OCI-LY7 (cell line): ENCODE measurements around the gene DNA2. TPM values are rescaled to one million over a fixed set of nuclear protein-coding genes. Genes with fewer than 3 reads are reported as not detected.

Experiments used
- BruUV-seq: library from RNA; stranded (reverse); fragments of 400-500 nt; replicated peaks from 2 replicates; lab custom pipeline; 2021; lab: Mats Ljungman, UMichigan
- CTCF ChIA-PET: fragments of 300-600 bp; sonication (Branson Sonifier 250); formaldehyde crosslinking; loops from one replicate; lab custom pipeline; 2022; ENCODE audit warnings: antibody characterized with exemption; ENCODE audit not compliant: unreplicated experiment; lab: Charles Lee
- POLR2A ChIA-PET: fragments of 300-600 bp; sonication (Branson Sonifier 250); formaldehyde crosslinking; loops from one replicate; lab custom pipeline; 2022; ENCODE audit warnings: antibody characterized with exemption; lab: Charles Lee
- DNase-seq: peaks from one replicate; pipeline ENCODE4 v3.0.0-alpha.2; 2015; ENCODE audit warnings: low spot score
- H2AFZ ChIP-seq: fragments of 200-600 bp; sonication (generic), shearing (Covaris generic); 2 replicates; pipeline ENCODE4 v1.6.1; 2014; ENCODE audit warnings: mild to moderate bottlenecking, antibody characterized with exemption, low read length, moderate library complexity
- H3K27ac ChIP-seq: fragments of 200-600 bp; sonication (generic); 2 replicates; pipeline ENCODE4 v1.5.1; 2014; ENCODE audit warnings: mixed run types, low read depth, mild to moderate bottlenecking, moderate library complexity, low read length, inconsistent platforms; ENCODE audit not compliant: poor library complexity, severe bottlenecking
- H3K36me3 ChIP-seq: fragments of 200-600 bp; sonication (generic); 2 replicates; pipeline ENCODE4 v1.6.1; 2014; ENCODE audit warnings: mild to moderate bottlenecking, antibody characterized with exemption, low read length, moderate library complexity, mixed read lengths; ENCODE audit not compliant: insufficient read depth
- H3K4me1 ChIP-seq: fragments of 200-600 bp; sonication (generic); 2 replicates; pipeline ENCODE4 v1.5.1; 2014; ENCODE audit warnings: mild to moderate bottlenecking, low read length; ENCODE audit not compliant: insufficient read depth, poor library complexity, severe bottlenecking
- H3K4me2 ChIP-seq: fragments of 200-600 bp; sonication (generic); 2 replicates; pipeline ENCODE4 v1.6.1; 2014; ENCODE audit warnings: mild to moderate bottlenecking, low read length
- H3K4me3 ChIP-seq: fragments of 200-600 bp; sonication (generic); 2 replicates; pipeline ENCODE4 v1.5.1; 2014; ENCODE audit warnings: mild to moderate bottlenecking, low read depth, low read length; ENCODE audit not compliant: poor library complexity, severe bottlenecking
- H3K79me2 ChIP-seq: fragments of 200-600 bp; sonication (generic); 2 replicates; pipeline ENCODE4 v1.6.1; 2016; ENCODE audit warnings: low read depth, mild to moderate bottlenecking, low read length, moderate library complexity, mixed read lengths; ENCODE audit not compliant: insufficient read depth
- H3K9me2 ChIP-seq: fragments of 200-600 bp; sonication (generic); 2 replicates; pipeline ENCODE4 v1.6.1; 2016; ENCODE audit warnings: mild to moderate bottlenecking, low read length, mixed read lengths; ENCODE audit not compliant: insufficient read depth
- H3K9me3 ChIP-seq: fragments of 200-600 bp; sonication (generic); 2 replicates; pipeline ENCODE4 v1.6.1; 2014; ENCODE audit warnings: mild to moderate bottlenecking, mixed run types, low read length, mixed read lengths
- H4K20me1 ChIP-seq: fragments of 200-600 bp; sonication (generic); 2 replicates; pipeline ENCODE4 v1.6.1; 2014; ENCODE audit warnings: mild to moderate bottlenecking, antibody characterized with exemption, low read length, moderate library complexity, mixed read lengths; ENCODE audit not compliant: insufficient read depth
- EZH2phosphoT487 ChIP-seq: fragments of 200-600 bp; sonication (generic); IDR thresholded peaks from 2 replicates; pipeline ENCODE4 v1.6.1; 2018; ENCODE audit warnings: low read depth, borderline replicate concordance, mild to moderate bottlenecking, mixed run types, antibody characterized with exemption, low read length, moderate library complexity, mixed read lengths
- intact Hi-C: fragments of 100-400 bp; cut with micrococcal nuclease; formaldehyde crosslinking; loops from one replicate; pipeline ENCODE4 v1.10.0; 2022; ENCODE audit not compliant: unreplicated experiment
- total RNA-seq, 2 experiments: library from RNA; depleted of rRNA in 1 of 2; stranded (reverse); fragments of >200 nt in 1 of 2; shearing (Covaris generic) in 1 of 2; gene quantifications; 2 replicates each; pipeline ENCODE4 v1.2.3, GENCODE V29; 2014 to 2022
- TF ChIP-seq, protein P1 (sequence below): fragments of 200-600 bp; sonication (generic); conservative IDR thresholded peaks from 2 replicates; pipeline ENCODE4 v1.5.1; 2014; ENCODE audit warnings: mild to moderate bottlenecking, antibody characterized with exemption, low read length, moderate library complexity, mixed read lengths

Gene DNA2
- total RNA-seq, 2 experiments from 2014 or later, result 42.1 to 51.2 TPM

DNA sequence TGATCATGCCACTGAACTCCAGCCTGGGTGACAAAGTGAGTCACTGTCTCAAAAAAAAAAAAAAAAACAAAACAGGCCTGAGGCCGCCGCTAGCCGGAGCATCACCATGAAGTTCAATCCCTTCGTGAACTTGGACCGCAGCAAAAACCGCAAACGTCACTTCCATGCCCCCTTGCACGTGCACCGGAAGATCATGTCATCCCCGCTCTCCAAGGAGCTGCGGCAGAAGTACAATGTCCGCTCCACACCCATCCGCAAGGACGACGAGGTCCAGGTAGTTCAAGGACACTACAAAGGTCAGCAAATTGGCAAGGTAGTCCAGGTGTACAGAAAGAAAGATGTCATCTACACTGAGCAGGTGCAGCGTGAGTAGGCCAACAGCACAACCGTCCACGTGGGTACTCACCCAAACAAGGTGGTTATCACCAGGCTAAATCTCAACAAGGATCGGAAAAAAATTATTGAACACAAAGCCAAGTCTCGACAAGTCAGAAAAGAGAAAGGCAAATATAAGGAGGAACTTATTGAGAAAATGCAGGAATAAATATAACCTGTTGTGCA is 47.2 kb downstream of the DNA2 start:
- no TSS peak for BruUV-seq
- Histone ChIP-seq H3K4me1 (no peaks in the 10 kb centered on the region), H2AFZ (no peak overlapping the region), H4K20me1 (no peaks in the 10 kb centered on the region), H3K4me2 (no peak overlapping the region), H3K9me3 (no peaks in the 10 kb centered on the region), H3K36me3 (peaks cover 80% of the 10 kb centered on the region), H3K79me2 (no peaks in the 10 kb centered on the region), H3K4me3 (no peak overlapping the region), H3K27ac (no peak overlapping the region), H3K9me2 (no peaks in the 10 kb centered on the region)
- CTCF ChIA-PET, result no interaction called here
- intact Hi-C loops, result no loop called here
- no peak for TF ChIP-seq EZH2phosphoT487
- TF ChIP-seq, protein P1, sequence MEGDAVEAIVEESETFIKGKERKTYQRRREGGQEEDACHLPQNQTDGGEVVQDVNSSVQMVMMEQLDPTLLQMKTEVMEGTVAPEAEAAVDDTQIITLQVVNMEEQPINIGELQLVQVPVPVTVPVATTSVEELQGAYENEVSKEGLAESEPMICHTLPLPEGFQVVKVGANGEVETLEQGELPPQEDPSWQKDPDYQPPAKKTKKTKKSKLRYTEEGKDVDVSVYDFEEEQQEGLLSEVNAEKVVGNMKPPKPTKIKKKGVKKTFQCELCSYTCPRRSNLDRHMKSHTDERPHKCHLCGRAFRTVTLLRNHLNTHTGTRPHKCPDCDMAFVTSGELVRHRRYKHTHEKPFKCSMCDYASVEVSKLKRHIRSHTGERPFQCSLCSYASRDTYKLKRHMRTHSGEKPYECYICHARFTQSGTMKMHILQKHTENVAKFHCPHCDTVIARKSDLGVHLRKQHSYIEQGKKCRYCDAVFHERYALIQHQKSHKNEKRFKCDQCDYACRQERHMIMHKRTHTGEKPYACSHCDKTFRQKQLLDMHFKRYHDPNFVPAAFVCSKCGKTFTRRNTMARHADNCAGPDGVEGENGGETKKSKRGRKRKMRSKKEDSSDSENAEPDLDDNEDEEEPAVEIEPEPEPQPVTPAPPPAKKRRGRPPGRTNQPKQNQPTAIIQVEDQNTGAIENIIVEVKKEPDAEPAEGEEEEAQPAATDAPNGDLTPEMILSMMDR, result no peak
- no peak for DNase-seq
- POLR2A ChIA-PET, result interaction anchor here (0.7 kb wide), 1 partner anchor 340 kb away, joined by 3 read pairs; no protein-coding TSS in a partner anchor

DNA sequence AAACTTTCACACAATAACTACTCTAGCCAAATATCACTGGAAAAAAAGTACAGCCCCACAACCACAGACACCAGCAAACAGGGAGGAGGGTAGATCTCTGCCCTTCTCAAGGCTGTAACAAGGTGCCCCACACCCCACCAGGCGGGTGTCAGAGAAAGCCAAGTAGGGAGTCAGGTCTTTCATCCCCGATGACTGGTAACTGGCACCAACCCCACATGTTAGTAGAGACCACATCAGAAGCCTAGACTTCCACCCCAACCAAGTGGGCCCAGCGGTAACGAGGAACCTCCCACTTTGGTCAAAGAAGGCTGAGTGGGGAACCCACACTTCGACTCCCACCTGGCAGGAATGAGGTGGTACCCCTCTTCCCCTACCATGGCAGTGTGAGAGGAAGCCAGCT is 48.3 kb downstream of the DNA2 start:
- no TSS peak for BruUV-seq
- intact Hi-C loops, result no loop called here
- H4K20me1 ChIP-seq, result no peaks in the 10 kb centered on the region
- CTCF ChIA-PET, result no interaction called here
- no peaks in the 10 kb centered on the region for H3K9me2 ChIP-seq
- no peak for TF ChIP-seq EZH2phosphoT487
- TF ChIP-seq, protein P1, result no peak
- peaks cover 83% of the 10 kb centered on the region for H3K36me3 ChIP-seq
- POLR2A ChIA-PET, result interaction anchor here (0.7 to 1.6 kb wide), 3 partner anchors 13 to 545 kb away, joined by 3 to 4 read pairs (median 3); no protein-coding TSS in a partner anchor
- H3K4me3 ChIP-seq, result no peak overlapping the region
- no peaks in the 10 kb centered on the region for H3K9me3 ChIP-seq
- H3K4me2 ChIP-seq, result no peak overlapping the region
- H2AFZ ChIP-seq, result no peak overlapping the region
- no peaks in the 10 kb centered on the region for H3K79me2 ChIP-seq
- H3K4me1 ChIP-seq, result no peaks in the 10 kb centered on the region
- H3K27ac ChIP-seq, result no peak overlapping the region
- no peak for DNase-seq

DNA sequence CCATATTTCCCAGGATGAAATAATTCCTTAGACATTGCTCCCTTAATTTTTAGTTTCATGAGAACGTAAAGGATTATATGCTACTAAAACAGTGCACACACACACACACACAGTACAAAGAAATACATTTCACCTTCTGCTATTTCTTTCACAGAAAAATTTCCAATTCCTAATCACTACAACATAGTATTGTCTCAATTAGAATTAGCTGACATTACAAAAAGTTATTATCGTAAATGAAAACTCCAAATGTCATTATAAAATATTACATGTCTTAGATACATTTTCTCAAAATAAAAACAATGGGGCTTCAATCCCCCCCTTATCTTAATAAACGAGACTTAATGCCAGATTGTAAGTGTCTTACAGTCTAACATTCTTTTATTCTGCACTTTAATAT is 52.4 kb downstream of the DNA2 start:
- intact Hi-C loops, result no loop called here
- H3K9me3 ChIP-seq, result no peaks in the 10 kb centered on the region
- CTCF ChIA-PET, result no interaction called here
- no peaks in the 10 kb centered on the region for H3K79me2 ChIP-seq
- H3K27ac ChIP-seq, result no peak overlapping the region
- H3K4me3 ChIP-seq, result no peak overlapping the region
- H2AFZ ChIP-seq, result no peak overlapping the region
- H3K9me2 ChIP-seq, result no peaks in the 10 kb centered on the region
- peaks cover 96% of the 10 kb centered on the region for H3K36me3 ChIP-seq
- no peaks in the 10 kb centered on the region for H4K20me1 ChIP-seq
- no peak for TF ChIP-seq EZH2phosphoT487
- TF ChIP-seq, protein P1, result no peak
- H3K4me2 ChIP-seq, result no peak overlapping the region
- POLR2A ChIA-PET, result no interaction called here
- no peak for DNase-seq
- BruUV-seq, result TSS peak; percentile 42
- no peaks in the 10 kb centered on the region for H3K4me1 ChIP-seq
